GM04504 (cell line): ENCODE data around the gene SOX6.
"Not testable (repeated sequence)": the region's sequence is repeated elsewhere in the genome, so short reads cannot be mapped to it uniquely, and the experiment has no call there.

Experiments used
- DNase-seq: peaks from one replicate; pipeline ENCODE4 v3.0.0-alpha.2; 2012; ENCODE audit warnings: low read depth

The SOX6 gene

GRCh38 chr11:15927864-15928217, 428.5 kb downstream of the SOX6 start:
- DNase-seq = no peak

GRCh38 chr11:15927196-15927863, 429.0 kb downstream of the SOX6 start:
- DNase-seq = no peak

GRCh38 chr11:15926071-15926470, 430.3 kb downstream of the SOX6 start:
- no peak for DNase-seq

DNA sequence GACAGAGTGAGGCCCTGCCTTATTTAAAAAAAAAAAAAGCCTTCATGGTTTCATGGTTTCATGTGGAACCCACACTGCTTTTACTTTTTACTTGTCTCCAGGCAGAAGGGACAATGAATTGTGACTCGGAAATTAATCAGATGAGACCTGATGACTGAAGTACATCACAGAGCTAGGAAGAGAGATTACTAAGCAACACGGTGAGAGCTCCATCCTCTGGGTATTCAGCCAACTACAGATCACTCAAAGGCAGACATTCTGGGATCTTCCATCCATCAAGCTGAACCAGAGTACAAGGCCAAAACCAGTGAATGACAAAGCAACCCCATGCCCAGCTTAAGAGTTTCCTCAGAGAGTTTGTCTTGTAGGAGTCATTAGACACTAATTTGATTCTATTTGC, 433.2 kb downstream of the SOX6 start:
- no peak for DNase-seq

- not testable (repeated sequence) for DNase-seq
Measured at GRCh38 chr11:15922745-15923144, 433.6 kb downstream of the SOX6 start.

DNA sequence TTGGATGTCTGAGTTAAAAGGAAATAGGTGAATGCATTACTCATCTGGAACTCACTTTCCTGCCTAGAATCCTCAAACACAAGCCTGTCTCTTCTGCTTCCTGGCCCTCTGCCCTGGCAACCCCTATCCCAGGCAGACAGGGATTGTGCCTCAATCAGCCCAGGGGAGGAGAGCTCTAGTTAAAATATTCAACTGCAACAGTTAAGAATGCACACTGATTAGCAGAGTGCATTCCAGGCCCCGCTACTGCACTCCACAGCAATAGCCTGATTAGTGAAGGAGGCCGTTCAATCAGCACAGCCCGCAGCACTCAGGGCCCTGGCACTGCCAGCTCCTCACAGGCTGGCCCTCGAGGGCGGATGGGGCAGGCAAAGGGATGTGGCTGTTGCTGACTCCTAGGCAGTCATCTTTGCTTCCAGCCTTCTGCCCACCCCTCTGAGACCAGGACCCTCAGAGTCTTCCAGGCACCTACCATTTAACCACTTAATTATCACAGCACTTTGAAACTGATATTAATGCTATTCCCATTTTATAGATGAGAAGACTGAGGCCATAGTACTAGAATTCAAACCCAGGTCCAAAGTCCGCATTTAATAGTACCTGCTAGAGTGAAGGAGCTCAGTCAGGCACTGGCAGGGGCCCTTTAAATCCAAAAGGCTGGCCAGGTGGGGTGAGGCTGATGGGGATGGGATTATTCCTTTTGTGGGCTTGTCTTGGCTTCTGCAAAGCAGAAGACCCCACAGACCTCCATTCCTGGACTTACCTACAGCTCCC, 435.3 kb downstream of the SOX6 start:
- no peak for DNase-seq

GRCh38 chr11:15918674-15919073, 437.7 kb downstream of the SOX6 start:
- no peak for DNase-seq

GRCh38 chr11:15918212-15918611, 438.1 kb downstream of the SOX6 start:
- no peak for DNase-seq
